H9 (cell line): ENCODE measurements around the gene MRPL37. TPM values are rescaled to one million over a fixed set of nuclear protein-coding genes. Genes with fewer than 3 reads are reported as not detected.

Experiments
- DNase-seq: peaks from one replicate; pipeline ENCODE4 v3.0.0-alpha.2; 2017
- H2AFZ ChIP-seq: one replicate; pipeline ENCODE4 v1.6.1; 2013; ENCODE audit warnings: mild to moderate bottlenecking, low read length, control low read depth, moderate library complexity
- H2AK5ac ChIP-seq: 2 replicates; pipeline ENCODE4 v1.6.1; 2013; ENCODE audit warnings: low read length, control low read depth, mixed read lengths; ENCODE audit not compliant: insufficient read length
- H2BK120ac ChIP-seq: one replicate; pipeline ENCODE4 v1.6.1; 2013; ENCODE audit warnings: low read depth, mild to moderate bottlenecking, low read length, control low read depth, inconsistent platforms; ENCODE audit not compliant: poor library complexity, severe bottlenecking
- H2BK12ac ChIP-seq: 2 replicates; pipeline ENCODE4 v1.6.1; 2013; ENCODE audit warnings: low read length, control low read depth, mixed read lengths, low read depth; ENCODE audit not compliant: insufficient read length
- H2BK15ac ChIP-seq: 2 replicates; pipeline ENCODE4 v1.6.1; 2013; ENCODE audit warnings: low read depth, low read length, control low read depth
- H2BK20ac ChIP-seq: one replicate; pipeline ENCODE4 v1.6.1; 2013; ENCODE audit warnings: low read depth, mild to moderate bottlenecking, low read length, control low read depth, inconsistent platforms; ENCODE audit not compliant: poor library complexity, severe bottlenecking
- H2BK5ac ChIP-seq: 2 replicates; pipeline ENCODE4 v1.6.1; 2013; ENCODE audit warnings: low read length, control low read depth, mixed read lengths; ENCODE audit not compliant: insufficient read length
- H3K14ac ChIP-seq: 2 replicates; pipeline ENCODE4 v1.6.1; 2013; ENCODE audit warnings: low read length, control low read depth; ENCODE audit not compliant: insufficient read depth
- H3K18ac ChIP-seq: 2 replicates; pipeline ENCODE4 v1.6.1; 2013; ENCODE audit warnings: low read depth, mild to moderate bottlenecking, mixed read lengths, low read length, control low read depth; ENCODE audit not compliant: insufficient read length
- H3K23ac ChIP-seq: 2 replicates; pipeline ENCODE4 v1.6.1; 2013; ENCODE audit warnings: low read length, control low read depth, mixed read lengths, low read depth; ENCODE audit not compliant: insufficient read length
- H3K23me2 ChIP-seq: 2 replicates; pipeline ENCODE4 v1.6.1; 2013; ENCODE audit warnings: low read depth, mild to moderate bottlenecking, mixed read lengths, low read length, control low read depth; ENCODE audit not compliant: insufficient read length, poor library complexity, severe bottlenecking
- H3K27ac ChIP-seq: 2 replicates; pipeline ENCODE4 v1.5.1; 2013; ENCODE audit warnings: low read length, control low read depth, mixed read lengths, low read depth; ENCODE audit not compliant: insufficient read length
- H3K27me3 ChIP-seq: 2 replicates; pipeline ENCODE4 v1.6.1; 2013; ENCODE audit warnings: low read length, control low read depth, inconsistent platforms; ENCODE audit not compliant: insufficient read depth
- H3K4ac ChIP-seq: 2 replicates; pipeline ENCODE4 v1.6.1; 2013; ENCODE audit warnings: low read depth, mild to moderate bottlenecking, control low read depth, inconsistent platforms, low read length, moderate library complexity
- H3K4me1 ChIP-seq: 2 replicates; pipeline ENCODE4 v1.6.1; 2013; ENCODE audit warnings: low read length, control low read depth, inconsistent platforms; ENCODE audit not compliant: insufficient read depth
- H3K4me2 ChIP-seq: 2 replicates; pipeline ENCODE4 v1.6.1; 2013; ENCODE audit warnings: low read length, control low read depth, mixed read lengths; ENCODE audit not compliant: insufficient read length, insufficient read depth
- H3K56ac ChIP-seq: 2 replicates; pipeline ENCODE4 v1.6.1; 2013; ENCODE audit warnings: low read depth, mild to moderate bottlenecking, mixed read lengths, low read length, control low read depth; ENCODE audit not compliant: insufficient read length
- H3K79me1 ChIP-seq: 2 replicates; pipeline ENCODE4 v1.6.1; 2013; ENCODE audit warnings: low read depth, mild to moderate bottlenecking, moderate library complexity, low read length, control low read depth, inconsistent platforms; ENCODE audit not compliant: insufficient read depth, poor library complexity, severe bottlenecking
- H3K79me2 ChIP-seq: 2 replicates; pipeline ENCODE4 v1.6.1; 2013; ENCODE audit warnings: low read length, control low read depth, inconsistent platforms; ENCODE audit not compliant: insufficient read depth
- H3K9ac ChIP-seq: 2 replicates; pipeline ENCODE4 v1.6.1; 2013; ENCODE audit warnings: low read length, control low read depth, mixed read lengths; ENCODE audit not compliant: insufficient read length; ENCODE audit errors: extremely low read depth
- H3K9me3 ChIP-seq: one replicate; pipeline ENCODE4 v1.6.1; 2013; ENCODE audit warnings: low read depth, low read length, inconsistent platforms; ENCODE audit not compliant: control insufficient read depth
- H3T11ph ChIP-seq: one replicate; pipeline ENCODE4 v1.6.1; 2013; ENCODE audit warnings: mild to moderate bottlenecking, low read length, control low read depth, inconsistent platforms
- H4K20me1 ChIP-seq: one replicate; pipeline ENCODE4 v1.6.1; 2013; ENCODE audit not compliant: control insufficient read depth, insufficient read length, insufficient read depth
- H4K5ac ChIP-seq: 2 replicates; pipeline ENCODE4 v1.6.1; 2013; ENCODE audit warnings: low read depth, mild to moderate bottlenecking, mixed read lengths, low read length, control low read depth; ENCODE audit not compliant: insufficient read length
- H4K8ac ChIP-seq: replicated peaks from 2 replicates; pipeline ENCODE4 v1.6.1; 2013; ENCODE audit warnings: low read length, control low read depth, mixed read lengths, low read depth; ENCODE audit not compliant: insufficient read length
- H4K91ac ChIP-seq: 2 replicates; pipeline ENCODE4 v1.6.1; 2013; ENCODE audit warnings: low read depth, mild to moderate bottlenecking, moderate library complexity, mixed read lengths, low read length, control low read depth; ENCODE audit not compliant: insufficient read length
- H3K27ac Mint-ChIP-seq, 3 experiments: 2 replicates in 2 of 3; 3 replicates in 1 of 3; pipeline ENCODE4 v1.8.0; 2020 to 2021; ENCODE audit warnings: mixed read lengths in 3 of 3, mild to moderate bottlenecking in 1 of 3, moderate library complexity in 1 of 3
- H3K27me3 Mint-ChIP-seq: 2 replicates; pipeline ENCODE4 v1.8.0; 2021; ENCODE audit warnings: low read depth, mild to moderate bottlenecking, moderate library complexity, mixed read lengths
- H3K36me3 Mint-ChIP-seq, 3 experiments: 2 replicates in 2 of 3; 3 replicates in 1 of 3; pipeline ENCODE4 v1.8.0; 2020 to 2021; ENCODE audit warnings: low read depth in 3 of 3, mixed read lengths in 3 of 3; ENCODE audit not compliant: insufficient read depth in 1 of 3
- H3K4me1 Mint-ChIP-seq, 2 experiments: 2 replicates each; pipeline ENCODE4 v1.8.0; 2020; ENCODE audit warnings: mixed read lengths in 2 of 2
- H3K4me3 Mint-ChIP-seq, 2 experiments: 2 replicates in 1 of 2; 3 replicates in 1 of 2; pipeline ENCODE4 v1.8.0; 2020 to 2021; ENCODE audit warnings: mild to moderate bottlenecking in 2 of 2, mixed read lengths in 2 of 2, moderate library complexity in 1 of 2
- H3K9me3 Mint-ChIP-seq, 2 experiments: 2 replicates in 1 of 2; 3 replicates in 1 of 2; pipeline ENCODE4 v1.8.0; 2020; ENCODE audit warnings: mild to moderate bottlenecking in 2 of 2, mixed read lengths in 2 of 2, moderate library complexity in 1 of 2
- CTCF ChIP-seq: fragments of 200-600 bp; sonication (generic); conservative IDR thresholded peaks from 3 replicates; pipeline ENCODE4 v1.8.0; 2021; ENCODE audit warnings: antibody characterized with exemption, mild to moderate bottlenecking
- WGBS: extraction: QIAGEN DNeasy Blood & Tissue Kit; methylation state at CpG from one replicate; pipeline ENCODE4 v1.1.7; 2013; ENCODE audit warnings: missing lambda C conversion rate, low lambda C conversion rate, mixed read lengths; ENCODE audit not compliant: insufficient read length; ENCODE audit errors: extremely low coverage; 5-methylcytosine and 5-hydroxymethylcytosine counted together
- total RNA-seq: library from RNA; stranded (reverse); gene quantifications from 2 replicates; pipeline ENCODE4 v1.2.1, GENCODE V29; 2021

The MRPL37 gene
- total RNA-seq, 1 experiment from 2014 or later = 123 TPM

GRCh38 chr1:54219688-54220003, 19.7 kb downstream of the MRPL37 start:
- Histone ChIP-seq H3K27me3 (no peaks in the 10 kb centered on the region), H3K79me1 (no peaks in the 10 kb centered on the region), H3K4ac (no peak overlapping the region), H3K4me1 (no peaks in the 10 kb centered on the region), H2BK20ac (no peak overlapping the region), H3K9ac (no peak overlapping the region), H2AFZ (no peak overlapping the region), H4K5ac (no peak overlapping the region), H3K23me2 (no peaks in the 10 kb centered on the region), H3T11ph (no peak overlapping the region), H4K20me1 (no peaks in the 10 kb centered on the region), H3K27ac (no peak overlapping the region), H4K91ac (no peak overlapping the region), H2AK5ac (no peak overlapping the region), H2BK5ac (no peak overlapping the region), H2BK15ac (no peak overlapping the region), H3K18ac (no peak overlapping the region), H3K56ac (no peak overlapping the region), H3K23ac (no peak overlapping the region), H4K8ac (no peak overlapping the region), H3K79me2 (no peaks in the 10 kb centered on the region), H3K14ac (no peak overlapping the region), H2BK12ac (no peak overlapping the region), H3K4me2 (no peak overlapping the region), H3K9me3 (no peaks in the 10 kb centered on the region), H2BK120ac (no peak overlapping the region)
- peaks cover 32 to 53% (median 42%) of the 10 kb centered on the region in 3 experiments; a peak in 6 of 7 replicates for H3K36me3 Mint-ChIP-seq
- DNase-seq = no peak
- no peak for TF ChIP-seq CTCF
- no peaks in the 10 kb centered on the region for H3K9me3 Mint-ChIP-seq
- H3K27me3 Mint-ChIP-seq = peaks cover 2% of the 10 kb centered on the region; the same call in 1 of the 2 replicates
- WGBS = no CpG with 5 or more reads among the region's 3 CpGs
- no peak overlapping the region for H3K4me3 Mint-ChIP-seq
- H3K27ac Mint-ChIP-seq = peak overlapping the region in 1 of 3 experiments; percentile 45; a peak in 3 of 7 replicates
- H3K4me1 Mint-ChIP-seq = peaks cover 16 to 23% of the 10 kb centered on the region in 2 experiments
